ENCODE measurements around the gene MRPS26.
"Not testable (repeated sequence)": the region's sequence is repeated elsewhere in the genome, so short reads cannot be mapped to it uniquely, and the experiment has no call there.

The MRPS26 gene

GRCh38 chr20:3043322-3043721 is 2.5 kb upstream of the MRPS26 start, which contains the start of gene GNRH2:
Gene GNRH2 (plus strand): TSS chr20:3043622. CDS start chr20:3044415, 793 bp downstream.
- DNase-seq: no peak

DNA sequence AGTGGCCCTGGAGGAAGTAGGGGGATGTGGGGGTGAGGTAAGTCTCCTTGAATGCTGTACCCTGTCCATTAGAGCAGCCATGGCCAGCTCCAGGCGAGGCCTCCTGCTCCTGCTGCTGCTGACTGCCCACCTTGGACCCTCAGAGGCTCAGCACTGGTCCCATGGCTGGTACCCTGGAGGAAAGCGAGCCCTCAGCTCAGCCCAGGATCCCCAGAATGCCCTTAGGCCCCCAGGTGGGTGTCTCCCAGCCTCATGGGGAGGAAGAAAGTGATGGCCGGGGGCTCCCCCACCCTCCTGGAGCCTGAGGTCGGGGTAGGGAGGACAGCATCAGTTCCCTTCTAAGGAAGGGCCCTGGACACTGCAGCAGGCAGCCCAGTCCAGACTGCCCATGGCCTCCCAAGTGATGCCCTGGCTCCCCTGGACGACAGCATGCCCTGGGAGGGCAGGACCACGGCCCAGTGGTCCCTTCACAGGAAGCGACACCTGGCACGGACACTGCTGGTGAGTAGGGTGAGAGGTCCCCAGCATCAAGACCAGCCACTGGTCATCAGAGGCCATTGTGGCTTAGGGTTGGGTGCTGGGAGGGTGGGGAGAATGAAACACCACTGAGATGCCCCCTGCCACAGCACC is 1.4 kb upstream of the MRPS26 start:
- DNase-seq: no peak

DNA sequence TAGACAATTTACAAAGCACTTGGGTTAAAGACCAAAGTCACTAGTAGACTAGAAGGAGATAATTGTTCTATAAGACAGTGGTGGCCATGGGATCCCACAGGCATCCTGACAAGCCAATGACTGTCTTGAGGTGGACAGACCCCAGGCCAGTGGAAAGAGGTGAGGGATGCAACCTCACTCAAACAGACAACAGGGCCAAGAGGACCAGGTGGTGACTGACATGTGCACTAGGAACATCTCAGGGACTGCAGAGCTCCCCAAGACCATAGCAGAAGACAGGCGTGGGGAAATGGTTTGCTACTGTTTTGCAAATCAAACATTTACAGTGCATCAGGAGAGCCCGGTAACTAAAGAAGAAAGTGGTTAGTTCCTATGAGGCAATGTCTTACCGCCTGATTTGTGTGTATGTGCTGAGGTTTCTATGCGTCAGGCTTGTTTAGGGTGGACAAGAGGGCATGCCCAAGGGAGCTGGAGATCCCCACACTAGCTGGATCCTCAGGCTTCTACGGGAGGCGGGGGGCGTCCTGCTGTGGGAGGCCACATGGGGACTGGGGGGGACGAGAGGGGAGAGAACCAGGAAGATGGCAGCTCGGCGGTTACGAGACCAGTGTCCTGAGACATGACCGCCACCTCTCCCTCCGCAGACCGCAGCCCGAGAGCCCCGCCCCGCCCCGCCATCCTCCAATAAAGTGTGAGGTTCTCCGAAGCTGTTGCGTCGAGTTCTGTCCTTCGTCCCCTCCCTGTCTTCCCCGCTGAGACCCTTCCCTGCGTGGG is 623 bp upstream of the MRPS26 start:
- DNase-seq: peak; percentile 65

GRCh38 chr20:3046677-3047462 is 1.0 kb downstream of the MRPS26 start:
- no peak for DNase-seq

GRCh38 chr20:3047486-3048419 is 1.9 kb downstream of the MRPS26 start:
- no peak for DNase-seq

DNA sequence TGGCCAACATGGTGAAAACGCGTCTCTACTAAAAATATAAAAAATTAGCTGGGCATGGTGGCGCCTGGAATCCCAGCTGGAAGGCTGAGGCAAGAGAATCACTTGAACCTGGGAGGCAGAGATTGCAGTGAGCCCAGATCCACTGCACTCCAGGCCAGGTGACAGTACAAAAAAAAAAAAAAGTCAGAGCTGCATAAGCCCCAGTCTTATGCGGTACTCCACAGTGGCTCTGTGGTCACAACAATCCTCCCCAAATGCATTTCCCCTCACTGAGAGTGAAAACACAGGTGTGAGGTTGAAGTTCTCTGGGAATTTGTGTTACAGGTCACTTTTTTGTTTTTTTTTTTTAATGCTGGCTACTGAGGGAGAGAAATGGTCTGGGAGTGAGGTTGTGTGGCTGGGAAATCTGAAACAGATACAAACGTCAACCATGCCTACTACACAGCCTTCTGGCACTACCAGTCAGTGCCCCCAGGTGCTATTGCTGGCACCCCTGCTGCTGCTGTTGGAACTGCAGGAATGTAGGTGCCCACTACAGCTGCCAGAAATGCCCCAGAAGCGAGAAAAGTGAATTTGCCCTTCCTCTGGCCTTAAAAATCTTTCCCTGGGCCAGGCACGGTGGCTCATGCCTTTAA is 5.7 kb downstream of the MRPS26 start:
- DNase-seq: no peak

DNA sequence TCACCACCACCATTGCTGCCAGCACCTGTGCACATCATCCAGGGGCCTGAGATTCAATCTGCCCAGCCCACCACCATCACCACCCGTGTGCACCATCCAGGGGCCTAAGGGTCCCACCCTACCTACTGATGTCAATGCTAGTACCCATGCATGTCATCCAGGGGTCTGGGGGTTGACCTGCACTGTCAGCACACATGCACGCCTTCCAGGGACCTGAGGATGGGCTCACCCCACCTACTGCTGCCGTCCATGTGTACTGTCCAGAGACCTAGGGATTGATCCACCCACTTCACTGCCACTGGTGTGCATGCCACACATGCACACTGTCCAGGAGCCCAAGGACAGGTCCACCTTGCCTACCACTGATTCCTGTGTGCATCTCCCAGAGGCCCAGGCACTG is 13.6 kb downstream of the MRPS26 start:
- no peak for DNase-seq

GRCh38 chr20:3064119-3064518 is 18.3 kb downstream of the MRPS26 start:
- not testable (repeated sequence) for DNase-seq

GRCh38 chr20:3067139-3068014 is 21.5 kb downstream of the MRPS26 start:
- no peak for DNase-seq

GRCh38 chr20:3068075-3068474 is 22.2 kb downstream of the MRPS26 start:
- DNase-seq: no peak

- DNase-seq: no peak
Observed at GRCh38 chr20:3068986-3069900, 23.4 kb downstream of the MRPS26 start.

DNA sequence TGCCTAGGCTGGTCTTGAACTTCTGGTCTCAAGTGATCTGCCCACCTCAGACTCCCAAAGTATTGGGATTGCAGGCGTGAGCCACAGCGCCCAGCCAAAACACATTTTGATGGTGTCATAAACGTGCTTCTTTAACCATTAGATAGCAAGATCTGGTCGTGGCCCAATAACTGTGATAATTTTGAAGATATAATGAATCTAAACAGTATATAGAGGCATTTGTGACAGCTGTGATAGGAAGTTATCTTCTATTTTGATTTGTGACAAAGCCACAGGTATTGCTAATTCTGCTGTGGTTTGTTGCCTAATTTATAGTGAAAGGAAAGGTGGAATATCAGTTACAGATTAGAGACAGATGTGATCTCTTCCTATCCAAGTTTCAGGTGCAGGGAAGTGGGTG is 24.9 kb downstream of the MRPS26 start:
- no peak for DNase-seq

- DNase-seq: no peak
Observed at GRCh38 chr20:3071266-3071609, 25.4 kb downstream of the MRPS26 start.

GRCh38 chr20:3071610-3072529 is 26.0 kb downstream of the MRPS26 start, which contains the start of gene OXT:
Gene OXT (plus strand): TSS chr20:3071620. CDS start chr20:3071656, 36 bp downstream.
- no peak for DNase-seq

- DNase-seq: no peak
Observed at GRCh38 chr20:3072530-3073250, 26.8 kb downstream of the MRPS26 start.

- not testable (repeated sequence) for DNase-seq
Observed at GRCh38 chr20:3073251-3073643, 27.4 kb downstream of the MRPS26 start.

- no peak for DNase-seq
Observed at GRCh38 chr20:3074812-3075211, 29.0 kb downstream of the MRPS26 start.

GRCh38 chr20:3075315-3075714 is 29.5 kb downstream of the MRPS26 start:
- not testable (repeated sequence) for DNase-seq
